Karpas-422 (cell line): ENCODE results near the gene QPCT. TPM values are rescaled to one million over a fixed set of nuclear protein-coding genes. Genes with fewer than 3 reads are reported as not detected.
A peak's percentile ranks its signal among the peaks of the same experiment; 100 is the strongest.
"Not testable (repeated sequence)": the region's sequence is repeated elsewhere in the genome, so short reads cannot be mapped to it uniquely, and the experiment has no call there.

Experiments used
- DNase-seq: peaks from one replicate; pipeline ENCODE4 v3.0.0-alpha.2; 2015
- H2AFZ ChIP-seq: fragments of 200-600 bp; sonication (generic); 2 replicates; pipeline ENCODE4 v1.6.1; 2014; ENCODE audit warnings: antibody characterized with exemption, low read length, mixed read lengths
- H3K27ac ChIP-seq: fragments of 200-600 bp; sonication (generic); 2 replicates; pipeline ENCODE4 v1.5.1; 2014; ENCODE audit warnings: mild to moderate bottlenecking, low read length, moderate library complexity
- H3K27me3 ChIP-seq: fragments of 200-600 bp; sonication (generic); 2 replicates; pipeline ENCODE4 v1.6.1; 2014; ENCODE audit warnings: low read length, mixed read lengths
- H3K36me3 ChIP-seq: fragments of 200-600 bp; sonication (generic); 2 replicates; pipeline ENCODE4 v1.6.1; 2014; ENCODE audit warnings: low read length, mixed read lengths; ENCODE audit not compliant: insufficient read depth
- H3K4me1 ChIP-seq: fragments of 200-600 bp; sonication (generic); 2 replicates; pipeline ENCODE4 v1.6.1; 2014; ENCODE audit warnings: mild to moderate bottlenecking, low read length, mixed read lengths
- H3K4me2 ChIP-seq: fragments of 200-600 bp; sonication (generic); 2 replicates; pipeline ENCODE4 v1.6.1; 2014; ENCODE audit warnings: low read length, low read depth, mild to moderate bottlenecking; ENCODE audit not compliant: poor library complexity, severe bottlenecking
- H3K4me3 ChIP-seq: fragments of 200-600 bp; sonication (generic); 2 replicates; pipeline ENCODE4 v1.5.1; 2014; ENCODE audit warnings: mild to moderate bottlenecking, antibody characterized with exemption, low read length, mixed read lengths
- H3K79me2 ChIP-seq: fragments of 200-600 bp; sonication (generic); 2 replicates; pipeline ENCODE4 v1.6.1; 2014; ENCODE audit warnings: mild to moderate bottlenecking, low read length, mixed read lengths
- H3K9ac ChIP-seq: fragments of 200-600 bp; sonication (generic); 2 replicates; pipeline ENCODE4 v1.6.0; 2014; ENCODE audit warnings: low read length
- H3K9me2 ChIP-seq: fragments of 200-600 bp; sonication (generic), shearing (Covaris generic); replicated peaks from 2 replicates; pipeline ENCODE4 v1.6.0; 2014; ENCODE audit warnings: mild to moderate bottlenecking, low read length, moderate library complexity; ENCODE audit not compliant: insufficient read depth
- H3K9me3 ChIP-seq: fragments of 300-700, 200-600 bp; sonication (generic); 2 replicates; pipeline ENCODE4 v1.6.1; 2014; ENCODE audit warnings: low read length, mixed read lengths
- H4K20me1 ChIP-seq: fragments of 200-600 bp; sonication (generic); 2 replicates; pipeline ENCODE4 v1.6.1; 2014; ENCODE audit warnings: mild to moderate bottlenecking, antibody characterized with exemption, low read length, low read depth; ENCODE audit not compliant: insufficient read depth
- total RNA-seq: library from RNA; depleted of rRNA; stranded (reverse); fragments of >200 nt; shearing (Covaris generic); gene quantifications from 2 replicates; pipeline ENCODE4 v1.2.3, GENCODE V29; 2014; ENCODE audit warnings: low replicate concordance

QPCT gene
- total RNA-seq, 1 experiment from 2014 or later = 4.8 TPM

DNA sequence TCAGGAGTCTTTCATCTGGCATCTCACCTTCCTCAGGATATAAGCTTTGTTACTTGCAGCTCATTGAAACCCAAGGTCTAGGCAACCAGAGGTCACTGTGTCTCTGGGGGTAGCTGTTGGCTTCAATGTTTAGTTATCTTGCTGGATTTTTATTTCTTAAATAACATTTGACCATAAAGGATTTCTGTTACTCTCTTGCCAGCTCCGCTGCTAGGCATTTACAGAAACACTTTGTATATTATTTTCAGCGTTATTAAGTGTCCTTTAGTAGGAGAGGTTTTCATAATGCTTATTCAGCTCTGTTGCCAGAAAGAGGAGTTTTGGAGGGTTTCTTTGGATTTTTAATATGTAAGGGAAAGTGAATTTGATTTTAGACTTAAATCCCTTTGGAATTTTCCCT is 61.4 kb downstream of the QPCT start:
- no peak overlapping the region for H3K4me3 ChIP-seq
- no peaks in the 10 kb centered on the region for H3K36me3 ChIP-seq
- H3K27ac ChIP-seq = no peak overlapping the region
- no peaks in the 10 kb centered on the region for H4K20me1 ChIP-seq
- DNase-seq = peak; percentile 25
- H2AFZ ChIP-seq = no peak overlapping the region
- H3K27me3 ChIP-seq = no peaks in the 10 kb centered on the region
- no peaks in the 10 kb centered on the region for H3K9me3 ChIP-seq
- no peak overlapping the region for H3K9ac ChIP-seq
- H3K79me2 ChIP-seq = no peaks in the 10 kb centered on the region
- H3K4me1 ChIP-seq = no peaks in the 10 kb centered on the region
- H3K4me2 ChIP-seq = no peak overlapping the region
- no peaks in the 10 kb centered on the region for H3K9me2 ChIP-seq

DNA sequence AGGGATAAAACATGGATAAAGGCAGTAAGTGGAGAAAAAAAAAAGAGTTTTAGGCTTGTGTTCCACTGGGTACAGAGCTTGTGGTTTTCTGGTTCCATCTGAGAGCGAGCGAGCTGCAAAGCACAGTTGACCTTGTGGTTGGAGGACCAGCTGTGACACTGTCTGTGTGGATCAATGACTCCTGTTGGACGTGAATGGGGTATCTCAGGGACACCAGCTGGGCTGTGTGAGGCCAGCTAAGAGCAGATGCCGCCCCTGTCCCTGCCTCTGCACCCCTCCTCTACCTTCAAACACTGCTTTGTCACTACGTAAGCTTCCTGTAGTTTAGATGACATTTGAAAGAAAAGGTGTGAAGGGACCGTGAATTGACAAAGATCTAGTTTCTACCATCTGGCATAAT is 67.8 kb downstream of the QPCT start:
- no peaks in the 10 kb centered on the region for H3K36me3 ChIP-seq
- no peaks in the 10 kb centered on the region for H3K9me3 ChIP-seq
- no peak overlapping the region for H3K9ac ChIP-seq
- no peaks in the 10 kb centered on the region for H3K79me2 ChIP-seq
- H3K4me2 ChIP-seq = no peak overlapping the region
- H3K4me3 ChIP-seq = no peak overlapping the region
- H3K9me2 ChIP-seq = no peaks in the 10 kb centered on the region
- no peak for DNase-seq
- H3K4me1 ChIP-seq = no peaks in the 10 kb centered on the region
- no peak overlapping the region for H3K27ac ChIP-seq
- H4K20me1 ChIP-seq = no peaks in the 10 kb centered on the region
- no peak overlapping the region for H2AFZ ChIP-seq
- H3K27me3 ChIP-seq = no peaks in the 10 kb centered on the region

DNA sequence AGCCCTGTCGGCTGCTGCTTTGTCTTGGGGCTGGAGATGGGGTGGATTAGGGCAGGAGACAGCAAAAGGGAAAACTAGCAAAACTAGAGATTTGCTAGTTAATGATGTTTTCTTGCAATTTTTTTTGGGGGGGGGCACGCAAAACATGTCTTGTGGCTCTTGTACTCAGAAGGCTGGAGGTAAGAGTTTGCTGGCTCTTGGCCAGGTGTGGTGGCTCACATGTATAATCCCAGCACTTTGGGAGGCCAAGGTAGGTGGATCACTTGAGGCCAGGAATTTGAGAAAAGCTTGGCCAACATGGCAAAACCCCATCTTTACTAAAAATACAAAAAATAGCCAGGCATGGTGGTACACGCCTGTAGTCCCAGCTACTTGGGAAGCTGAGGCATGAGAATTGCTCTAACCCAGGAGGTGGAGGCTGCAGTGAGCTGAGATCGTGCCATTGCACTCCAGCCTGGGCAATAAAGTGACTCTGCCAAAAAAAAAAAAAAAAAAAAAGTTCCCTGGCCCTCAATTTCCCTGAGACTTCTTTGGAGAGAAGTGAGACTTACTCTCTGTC is 69.6 kb downstream of the QPCT start:
- DNase-seq = peak; percentile 14
- H2AFZ ChIP-seq, H3K4me2 ChIP-seq: not testable (repeated sequence)

GRCh38 chr2:37414470-37414949 is 70.1 kb downstream of the QPCT start:
- H3K4me3 ChIP-seq = no peak overlapping the region
- H3K36me3 ChIP-seq = no peaks in the 10 kb centered on the region
- H3K4me2 ChIP-seq = no peak overlapping the region
- no peak overlapping the region for H3K9ac ChIP-seq
- H3K9me2 ChIP-seq = no peaks in the 10 kb centered on the region
- H3K27ac ChIP-seq = no peak overlapping the region
- H4K20me1 ChIP-seq = no peaks in the 10 kb centered on the region
- peak; percentile 80 for DNase-seq
- H3K4me1 ChIP-seq = no peaks in the 10 kb centered on the region
- H3K27me3 ChIP-seq = no peaks in the 10 kb centered on the region
- H3K79me2 ChIP-seq = no peaks in the 10 kb centered on the region
- no peaks in the 10 kb centered on the region for H3K9me3 ChIP-seq
- no peak overlapping the region for H2AFZ ChIP-seq

More for the DNA sequence above, 69.6 kb downstream of the QPCT start:
- not testable (repeated sequence) for H3K4me3 ChIP-seq, H3K9me2 ChIP-seq, H3K9ac ChIP-seq, H3K9me3 ChIP-seq, H3K4me1 ChIP-seq, H3K27me3 ChIP-seq, H3K27ac ChIP-seq, H4K20me1 ChIP-seq, H3K79me2 ChIP-seq, H3K36me3 ChIP-seq

GRCh38 chr2:37415128-37415820 is 70.8 kb downstream of the QPCT start:
- DNase-seq = peak; percentile 37
- no peak overlapping the region for H3K27ac ChIP-seq
- no peaks in the 10 kb centered on the region for H3K9me2 ChIP-seq
- H3K4me1 ChIP-seq = no peaks in the 10 kb centered on the region
- no peak overlapping the region for H3K4me2 ChIP-seq
- H3K79me2 ChIP-seq = no peaks in the 10 kb centered on the region
- H4K20me1 ChIP-seq = no peaks in the 10 kb centered on the region
- no peak overlapping the region for H3K4me3 ChIP-seq
- no peak overlapping the region for H3K9ac ChIP-seq
- H3K36me3 ChIP-seq = no peaks in the 10 kb centered on the region
- H3K27me3 ChIP-seq = no peaks in the 10 kb centered on the region
- no peak overlapping the region for H2AFZ ChIP-seq
- H3K9me3 ChIP-seq = no peaks in the 10 kb centered on the region

GRCh38 chr2:37417321-37417720 is 72.9 kb downstream of the QPCT start:
- H3K27me3 ChIP-seq = no peaks in the 10 kb centered on the region
- H3K4me1 ChIP-seq = no peaks in the 10 kb centered on the region
- no peak for DNase-seq
- H3K79me2 ChIP-seq = no peaks in the 10 kb centered on the region
- no peak overlapping the region for H2AFZ ChIP-seq
- H3K9me2 ChIP-seq = no peaks in the 10 kb centered on the region
- H3K27ac ChIP-seq = no peak overlapping the region
- no peaks in the 10 kb centered on the region for H4K20me1 ChIP-seq
- H3K9me3 ChIP-seq = no peaks in the 10 kb centered on the region
- H3K4me2 ChIP-seq = no peak overlapping the region
- H3K9ac ChIP-seq = no peak overlapping the region
- no peaks in the 10 kb centered on the region for H3K36me3 ChIP-seq
- H3K4me3 ChIP-seq = no peak overlapping the region

- no peaks in the 10 kb centered on the region for H3K9me2 ChIP-seq
- no peaks in the 10 kb centered on the region for H3K36me3 ChIP-seq
- no peaks in the 10 kb centered on the region for H3K79me2 ChIP-seq
- no peaks in the 10 kb centered on the region for H3K4me1 ChIP-seq
- H3K9ac ChIP-seq = no peak overlapping the region
- no peaks in the 10 kb centered on the region for H4K20me1 ChIP-seq
- no peak for DNase-seq
- no peak overlapping the region for H3K4me2 ChIP-seq
- H2AFZ ChIP-seq = no peak overlapping the region
- H3K4me3 ChIP-seq = no peak overlapping the region
- no peaks in the 10 kb centered on the region for H3K9me3 ChIP-seq
- H3K27me3 ChIP-seq = no peaks in the 10 kb centered on the region
- H3K27ac ChIP-seq = no peak overlapping the region
Observed at GRCh38 chr2:37418956-37419355, 74.5 kb downstream of the QPCT start.

DNA sequence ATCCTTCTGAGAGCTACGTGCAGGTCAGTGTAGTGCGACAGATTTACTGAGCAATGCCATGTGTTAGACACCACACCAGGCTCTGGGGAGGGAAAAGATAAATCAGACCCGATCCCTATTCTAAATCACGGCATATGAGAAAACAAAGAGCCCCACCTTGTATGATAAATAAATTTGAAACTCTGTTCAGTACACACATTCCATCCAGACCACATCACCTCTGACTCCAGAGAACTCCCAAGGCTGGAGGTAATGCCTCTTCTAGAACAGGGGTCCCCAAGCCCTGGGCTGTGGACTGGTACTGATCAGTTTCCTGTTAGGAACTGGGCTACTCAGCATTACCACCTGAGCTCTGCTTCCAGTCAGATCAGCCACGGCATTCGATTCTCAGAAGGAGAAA is 77.3 kb downstream of the QPCT start:
- H3K79me2 ChIP-seq = no peaks in the 10 kb centered on the region
- H3K9ac ChIP-seq = no peak overlapping the region
- H3K4me1 ChIP-seq = no peaks in the 10 kb centered on the region
- no peak for DNase-seq
- no peaks in the 10 kb centered on the region for H3K9me2 ChIP-seq
- no peaks in the 10 kb centered on the region for H3K9me3 ChIP-seq
- no peaks in the 10 kb centered on the region for H3K27me3 ChIP-seq
- H3K4me2 ChIP-seq = no peak overlapping the region
- no peaks in the 10 kb centered on the region for H4K20me1 ChIP-seq
- no peaks in the 10 kb centered on the region for H3K36me3 ChIP-seq
- H3K4me3 ChIP-seq = no peak overlapping the region
- H2AFZ ChIP-seq = no peak overlapping the region
- no peak overlapping the region for H3K27ac ChIP-seq
